Pulmonary artery endothelial cell (primary cell): Measurements from ENCODE around the gene HTR4. TPM values are rescaled to one million over a fixed set of nuclear protein-coding genes. Genes with fewer than 3 reads are reported as not detected.

ENCODE experiments used
- DNase-seq: peaks from one replicate; pipeline ENCODE4 v3.0.0-alpha.2; 2011; ENCODE audit warnings: low read depth, low spot score
- total RNA-seq: library from RNA; depleted of rRNA; stranded (reverse); fragments of >200 nt; gene quantifications from 2 replicates; pipeline ENCODE4 v1.2.3, GENCODE V29; 2014

The HTR4 gene
- total RNA-seq, 1 donor from 2014 or later, result not detected

- DNase-seq, result no peak
Measured at GRCh38 chr5:148665431-148665830, 11.1 kb upstream of the HTR4 start.

- no peak for DNase-seq
Measured at GRCh38 chr5:148663509-148663908, 9.2 kb upstream of the HTR4 start.

GRCh38 chr5:148660346-148660660 is 6.0 kb upstream of the HTR4 start:
- no peak for DNase-seq

- no peak for DNase-seq
Measured at GRCh38 chr5:148659641-148660345, 5.5 kb upstream of the HTR4 start.

GRCh38 chr5:148653291-148653835 is 964 bp downstream of the HTR4 start:
- DNase-seq, result no peak

- no peak for DNase-seq
Measured at GRCh38 chr5:148651528-148651927, 2.8 kb downstream of the HTR4 start.

DNA sequence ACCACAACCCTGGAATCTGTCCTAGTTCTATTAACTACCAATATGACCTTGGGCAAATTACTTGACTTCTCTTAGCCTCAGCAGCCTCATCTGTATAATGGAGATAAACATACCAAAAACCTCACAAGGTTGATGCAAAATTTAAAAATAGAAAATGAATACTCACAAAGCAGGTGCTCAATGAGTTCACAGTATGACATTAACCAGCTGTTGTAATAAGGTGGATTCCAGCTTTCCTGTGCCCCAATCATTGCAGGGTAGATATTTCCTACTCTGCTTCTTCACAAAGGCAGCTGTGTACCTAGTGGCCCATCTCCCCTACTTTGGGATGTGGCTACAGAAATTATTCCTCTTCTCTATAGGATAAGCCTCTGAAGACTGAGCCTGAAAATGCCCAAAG is 8.8 kb downstream of the HTR4 start:
- DNase-seq, result no peak

DNA sequence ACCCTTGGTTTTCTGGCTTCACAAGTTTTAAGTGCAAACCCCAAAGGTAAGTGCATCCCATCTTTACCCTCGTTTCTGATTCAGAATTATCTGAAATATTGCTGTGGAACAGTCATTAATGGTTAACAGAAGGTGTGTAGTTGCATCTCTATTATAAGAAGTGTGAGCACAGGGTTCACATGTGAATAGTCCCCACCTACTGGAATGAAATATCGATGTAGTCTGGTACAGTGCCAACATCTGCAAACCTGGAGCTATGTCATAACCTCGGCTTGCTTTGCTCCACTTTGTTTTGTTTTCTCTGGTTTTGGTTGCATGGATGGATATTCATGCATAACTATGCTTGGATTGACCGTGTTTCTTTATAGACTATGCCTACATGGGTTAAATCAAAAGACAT is 12.6 kb downstream of the HTR4 start:
- DNase-seq, result no peak

DNA sequence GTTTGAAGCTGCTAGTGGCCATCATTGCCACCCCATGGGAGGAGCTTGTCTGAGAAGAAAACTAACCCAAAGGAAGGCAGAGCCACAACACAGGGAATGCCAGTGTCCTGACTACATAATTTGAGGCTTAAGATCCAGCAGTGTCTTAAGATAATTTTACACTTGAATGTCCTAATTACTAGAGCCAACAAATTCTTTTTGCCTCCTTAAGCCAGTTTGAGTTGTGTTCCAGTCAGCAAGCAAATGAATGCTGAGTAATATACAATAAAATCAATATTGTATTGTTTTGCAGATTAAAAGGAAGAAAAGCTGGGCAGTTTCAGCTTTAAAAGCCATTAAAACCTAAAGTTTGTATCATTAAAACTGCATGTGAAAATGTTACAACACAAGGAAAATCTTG is 13.9 kb downstream of the HTR4 start:
- DNase-seq, result no peak

DNA sequence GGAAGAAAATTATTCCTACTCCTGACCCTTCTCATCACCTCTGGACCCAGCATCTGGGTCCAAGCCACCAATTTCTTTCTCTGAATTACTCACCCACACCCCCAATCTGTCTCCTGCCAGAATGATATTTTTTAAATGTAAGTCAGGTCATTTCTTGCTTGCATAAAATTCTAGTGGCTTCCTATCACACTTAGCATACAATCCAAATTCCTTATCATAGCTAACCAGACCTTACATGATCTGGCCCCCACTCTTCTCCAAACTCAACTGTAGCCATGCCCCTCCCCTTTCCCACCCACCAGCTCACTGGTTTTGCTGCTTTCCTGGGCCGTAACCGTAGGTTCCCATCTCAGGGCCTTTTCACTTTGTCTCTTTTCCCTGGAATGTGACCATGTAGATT is 15.2 kb downstream of the HTR4 start:
- DNase-seq, result no peak

GRCh38 chr5:148636353-148636752 is 18.0 kb downstream of the HTR4 start:
- no peak for DNase-seq

- no peak for DNase-seq
Measured at GRCh38 chr5:148635321-148636083, 18.8 kb downstream of the HTR4 start.

GRCh38 chr5:148633067-148633377 is 21.3 kb downstream of the HTR4 start:
- no peak for DNase-seq

GRCh38 chr5:148632255-148633066 is 21.9 kb downstream of the HTR4 start:
- no peak for DNase-seq

GRCh38 chr5:148626986-148627385 is 27.3 kb downstream of the HTR4 start:
- DNase-seq, result no peak

DNA sequence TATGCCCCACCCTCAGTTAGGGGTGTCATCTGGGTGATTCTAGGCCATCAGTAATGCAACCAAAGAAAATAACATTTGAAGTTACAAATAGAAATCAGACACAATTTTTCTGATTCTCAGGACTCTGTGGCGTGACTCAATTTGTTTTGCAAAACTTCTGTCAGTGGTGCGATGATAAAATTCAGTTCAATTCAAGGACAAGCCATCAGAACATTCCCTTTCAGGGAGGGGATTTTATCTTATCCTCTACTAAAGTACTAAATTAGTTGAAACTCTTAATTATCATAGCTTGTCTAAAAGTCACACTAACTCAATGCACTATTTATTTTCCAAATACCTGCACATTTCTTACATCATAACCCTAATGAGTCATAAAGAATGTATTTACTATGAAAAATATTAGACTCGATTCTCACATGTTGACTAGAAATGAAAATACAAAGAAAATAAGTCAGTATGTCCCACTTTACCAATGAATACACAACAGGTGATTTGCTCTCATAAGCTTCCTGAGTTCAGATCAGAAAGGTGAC is 28.2 kb downstream of the HTR4 start:
- no peak for DNase-seq

DNA sequence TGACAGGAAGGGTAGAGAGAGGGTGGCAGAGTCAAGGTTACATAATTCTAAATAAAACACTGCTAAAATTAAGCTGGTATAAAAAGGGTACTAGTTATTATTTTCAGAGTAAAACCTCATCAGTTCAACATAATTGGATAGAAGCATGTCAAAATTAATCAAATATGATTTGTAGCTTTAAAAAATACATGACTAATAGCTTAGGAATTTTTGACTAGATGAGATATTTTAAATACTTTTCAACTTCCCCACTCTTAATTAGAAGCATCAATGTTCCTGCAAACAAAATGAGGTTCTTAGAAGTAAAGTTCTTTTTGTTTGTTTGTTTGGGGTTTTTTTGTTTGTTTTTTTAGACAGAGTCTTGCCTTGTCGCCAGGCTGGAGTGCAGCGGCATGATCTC is 29.1 kb downstream of the HTR4 start:
- no peak for DNase-seq

- DNase-seq, result no peak
Measured at GRCh38 chr5:148623741-148624140, 30.6 kb downstream of the HTR4 start.

DNA sequence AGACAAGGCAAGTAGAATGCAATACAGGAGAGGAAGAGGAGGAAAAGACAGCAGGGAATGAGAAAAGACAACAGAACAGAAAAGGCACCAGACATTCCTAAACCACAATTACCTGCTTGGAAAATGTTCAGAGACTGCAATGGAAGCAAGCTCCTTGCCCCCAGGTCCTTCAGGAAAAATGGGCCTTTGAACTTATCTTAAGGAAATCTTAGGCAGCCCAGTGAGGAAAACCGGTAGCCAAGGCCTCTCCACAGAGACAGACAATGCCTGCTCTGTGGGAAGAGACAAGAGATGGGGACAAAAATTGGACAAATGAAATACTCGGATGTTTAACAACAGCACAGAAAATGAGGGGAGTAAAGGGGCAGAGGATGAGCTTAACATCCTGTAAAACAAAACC is 31.2 kb downstream of the HTR4 start:
- no peak for DNase-seq

DNA sequence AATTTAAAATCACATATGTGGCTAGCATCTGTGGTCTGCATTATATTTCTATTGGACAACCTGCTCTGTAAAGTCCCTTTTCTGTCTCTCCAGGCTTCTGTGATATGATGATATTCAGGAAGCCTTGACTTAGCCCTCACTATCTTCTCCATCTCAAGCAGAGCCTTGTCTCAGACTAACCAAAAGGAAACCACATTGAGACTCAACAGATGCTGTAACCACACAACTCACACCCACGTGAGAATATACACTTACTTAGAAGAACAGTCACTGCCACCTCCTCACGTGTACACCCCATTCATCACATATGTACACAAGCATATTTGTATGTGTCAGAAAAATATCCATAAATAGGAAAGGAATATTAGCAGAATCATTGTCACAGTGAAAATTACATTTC is 33.6 kb downstream of the HTR4 start:
- DNase-seq, result no peak

GRCh38 chr5:148620091-148620490 is 34.2 kb downstream of the HTR4 start:
- DNase-seq, result peak; percentile 32

DNA sequence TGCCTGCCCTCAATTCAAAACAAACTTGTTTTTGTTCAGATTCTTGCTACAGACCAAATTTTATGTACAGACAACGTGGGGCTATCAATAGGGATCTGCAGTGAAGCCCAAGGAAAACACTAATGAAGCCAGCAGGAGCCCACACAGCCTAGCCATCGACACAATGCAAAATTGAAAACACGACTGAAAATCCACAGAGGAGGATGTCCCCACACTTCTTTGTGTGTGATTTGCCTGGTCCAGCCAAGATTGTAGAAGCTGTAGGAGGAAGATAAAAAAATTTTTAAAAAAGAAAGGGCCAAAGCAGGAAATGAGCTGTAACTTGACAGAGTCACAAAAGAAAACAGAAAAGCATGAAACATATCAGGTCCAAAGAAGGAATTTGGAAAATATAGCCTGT is 34.8 kb downstream of the HTR4 start:
- no peak for DNase-seq
